ENCODE measurements around the gene RPL23.

Gene RPL23

DNA sequence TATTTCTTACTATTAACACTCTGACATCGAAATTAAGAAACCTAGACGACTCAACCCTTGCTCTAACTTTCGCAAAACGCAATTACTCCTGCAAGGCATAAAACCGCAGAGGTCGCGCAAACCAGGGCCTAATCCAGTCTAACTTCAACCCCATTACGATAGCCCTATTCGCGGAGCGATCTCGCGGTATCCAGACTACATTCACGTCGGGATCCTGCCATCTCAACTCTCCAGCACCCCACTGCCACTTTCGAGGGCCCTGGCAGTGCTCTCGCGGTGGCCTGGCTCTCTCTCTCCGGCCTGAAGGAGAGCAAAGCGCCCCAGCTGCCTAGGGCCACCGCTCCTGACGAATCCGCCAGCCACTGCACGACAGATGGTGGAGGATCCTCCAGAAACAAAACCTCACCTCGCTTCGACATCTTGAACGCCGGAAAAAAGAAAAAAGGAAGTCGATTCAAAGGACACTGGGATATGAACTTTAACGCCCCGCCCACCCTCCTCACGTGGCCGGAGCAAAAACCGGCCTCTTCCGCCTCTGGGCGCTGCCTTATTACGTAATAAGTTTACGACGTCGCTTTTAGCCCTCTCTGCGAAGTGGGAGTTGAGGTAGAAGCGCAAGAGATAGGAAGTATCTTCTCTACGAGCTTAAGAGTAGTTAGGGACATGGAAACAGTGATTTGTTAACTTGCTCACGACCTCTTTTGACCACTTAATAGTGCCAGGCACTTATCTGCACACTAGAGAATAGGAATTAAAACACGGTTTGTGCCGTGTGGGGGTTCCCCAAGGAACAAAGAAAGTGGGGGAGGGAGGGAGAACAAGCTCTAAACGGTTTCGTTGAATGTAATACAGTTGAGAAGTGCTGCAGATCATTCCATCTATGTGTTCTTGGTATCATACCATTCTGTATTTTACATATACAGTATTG, at the start of gene RPL23:
Gene RPL23, minus strand, starts transcription at position 430 of the 928 bp plus-strand sequence. Its CDS starts 11 bp downstream, at position 419.
- DNase-seq (ENCODE audit: low read depth in 2 of 2), result peak; percentile 92 to 93

DNA sequence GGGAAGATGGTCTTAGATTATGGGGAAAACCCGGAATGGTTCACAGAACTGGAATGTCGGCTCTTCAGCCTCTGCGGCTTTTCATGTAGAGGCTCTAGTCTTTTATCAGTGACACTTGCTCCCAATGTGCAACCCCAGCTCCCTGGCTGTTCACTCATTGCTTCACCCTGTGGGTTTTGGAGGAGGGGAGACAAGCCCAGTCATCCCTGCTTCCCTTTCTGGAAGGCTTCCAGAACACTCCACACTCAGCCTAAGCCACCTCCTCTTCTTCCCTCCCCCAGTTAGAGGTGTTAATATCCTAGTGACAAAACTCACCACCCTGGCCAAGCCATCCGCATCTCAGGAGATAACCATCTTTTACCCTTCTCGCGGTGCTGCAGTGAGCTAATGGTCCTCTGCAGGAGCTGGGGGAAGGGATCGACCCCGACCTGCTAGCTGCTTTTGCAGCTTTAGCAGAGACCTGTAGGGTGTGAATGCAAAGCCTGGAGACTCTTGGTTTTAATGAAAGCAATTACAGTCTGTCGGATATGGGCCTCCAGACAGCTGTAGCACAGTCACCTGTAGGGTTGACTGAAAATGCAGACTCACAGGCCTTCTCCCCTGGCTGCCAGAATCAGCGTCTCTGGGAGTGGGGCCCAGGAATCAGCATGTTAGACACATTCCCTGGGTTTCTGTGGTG, 47.6 kb upstream of the RPL23 start:
- peak; percentile 93 for DNase-seq (ENCODE audit: low read depth in 2 of 2)

DNA sequence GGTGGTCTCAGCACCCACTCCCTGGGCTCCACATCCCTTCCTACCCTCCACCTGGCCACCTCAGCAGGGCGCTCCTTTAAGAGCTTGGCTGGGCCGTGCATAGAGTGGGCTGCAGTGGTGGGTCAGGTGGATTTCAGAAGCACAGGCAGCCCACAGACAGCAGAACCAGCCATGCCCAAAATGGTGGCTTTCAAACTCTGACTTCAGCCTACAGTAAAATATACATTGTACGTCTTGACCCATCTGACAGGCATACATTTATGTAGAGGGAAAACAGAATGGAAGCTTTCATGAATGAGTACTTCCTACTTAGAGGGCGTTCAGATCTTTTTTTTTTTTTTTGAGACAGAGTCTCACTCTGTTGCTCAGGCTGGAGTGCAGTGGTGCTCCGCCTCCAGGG, 45.9 kb upstream of the RPL23 start:
- DNase-seq (ENCODE audit: low read depth in 2 of 2), result no peak

DNA sequence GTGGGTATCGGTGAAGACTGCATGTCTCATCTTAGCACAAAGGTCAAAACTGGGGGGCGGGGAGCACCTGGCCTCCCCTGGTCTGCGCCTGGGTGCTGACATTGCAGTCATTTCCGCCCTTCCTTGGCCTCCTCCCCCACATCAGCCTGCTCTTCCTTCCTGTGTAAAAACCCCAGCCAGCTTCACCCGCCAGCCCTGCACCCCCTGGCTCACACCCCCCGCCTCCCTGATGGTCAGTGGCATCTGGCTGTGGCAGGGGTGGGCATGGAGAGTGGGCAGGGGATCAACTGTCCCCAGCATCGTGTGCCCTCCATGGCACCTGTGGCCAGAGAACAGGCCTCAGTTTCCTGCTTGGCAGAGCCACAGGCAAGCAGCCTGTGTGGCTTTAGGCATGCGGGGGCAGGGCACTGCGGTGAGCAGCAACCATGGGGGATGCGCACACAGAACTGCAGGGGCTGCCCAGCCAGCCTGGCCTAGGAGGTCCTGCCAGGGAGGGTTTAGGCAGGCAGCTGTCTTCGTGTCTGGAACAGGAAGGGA, 45.4 kb upstream of the RPL23 start:
- no peak for DNase-seq (ENCODE audit: low read depth in 2 of 2)

DNA sequence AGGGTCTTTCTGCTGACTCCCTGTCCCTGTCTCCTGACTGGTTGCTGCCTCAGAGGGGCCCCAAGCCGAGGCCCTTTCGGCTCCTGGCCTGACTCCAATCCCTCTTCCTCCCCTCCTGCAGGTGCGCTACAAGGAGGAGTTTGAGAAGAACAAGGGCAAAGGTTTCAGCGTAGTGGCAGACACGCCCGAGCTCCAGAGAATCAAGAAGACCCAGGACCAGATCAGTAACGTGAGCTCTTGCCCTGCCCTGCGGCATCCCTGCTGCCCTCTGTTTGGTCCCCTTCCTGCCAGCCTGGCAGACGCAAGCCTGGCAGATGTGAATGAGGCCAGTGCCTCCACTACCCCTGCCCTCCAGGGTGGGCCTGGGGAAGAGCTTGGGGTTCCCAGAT, 44.8 kb upstream of the RPL23 start:
- no peak for DNase-seq (ENCODE audit: low read depth in 2 of 2)

DNA sequence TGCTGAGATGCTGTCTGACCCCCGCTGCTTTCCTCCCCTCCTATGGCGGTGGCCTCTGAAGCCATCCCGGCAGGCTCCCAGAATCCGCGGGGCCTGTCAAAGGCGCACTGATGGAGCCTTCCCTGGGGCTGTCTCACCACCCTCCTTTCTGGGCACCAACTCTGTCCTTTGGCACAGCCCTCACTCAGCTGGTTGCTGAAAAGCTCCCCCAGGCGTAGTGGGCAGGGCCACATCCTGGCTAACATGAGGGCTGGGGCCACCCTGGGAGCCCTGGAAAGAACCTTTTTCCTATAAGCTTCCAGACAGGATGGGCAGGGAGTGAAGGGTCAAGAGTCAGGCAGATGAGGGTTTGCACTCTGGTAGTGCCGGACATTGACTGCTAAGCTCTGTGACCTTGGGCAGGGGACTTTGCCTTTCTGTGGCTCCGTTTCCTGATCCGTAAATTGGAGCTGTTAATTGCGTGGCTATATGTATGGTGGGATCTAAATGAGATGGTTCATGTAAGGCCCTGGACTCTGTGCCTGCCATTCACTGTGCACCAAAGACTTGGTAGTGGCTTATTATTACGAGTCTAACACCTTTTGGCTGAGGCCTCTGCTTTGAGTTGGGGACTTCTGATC, 44.3 kb upstream of the RPL23 start:
- DNase-seq (ENCODE audit: low read depth in 2 of 2), result no peak

DNA sequence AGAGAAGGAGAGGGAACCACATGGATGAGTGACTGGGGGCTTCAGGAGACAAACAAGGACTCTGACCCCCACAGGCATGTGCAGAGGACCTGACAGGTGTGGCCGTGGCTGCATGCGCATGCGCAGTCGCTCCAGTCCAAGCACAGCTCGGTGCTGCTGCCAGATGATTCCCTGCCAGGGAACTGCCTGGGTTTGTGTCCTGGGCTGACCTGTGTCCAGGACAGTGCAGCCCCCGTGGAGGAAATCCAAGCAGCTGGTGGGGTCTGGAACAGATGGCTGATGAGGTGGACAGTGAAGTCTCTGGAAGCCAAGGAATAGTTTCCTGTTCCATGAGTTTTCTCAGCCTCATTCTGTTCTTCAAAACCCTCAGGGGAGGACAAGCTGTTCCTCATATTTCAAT, 43.7 kb upstream of the RPL23 start:
- DNase-seq (ENCODE audit: low read depth in 2 of 2), result no peak

DNA sequence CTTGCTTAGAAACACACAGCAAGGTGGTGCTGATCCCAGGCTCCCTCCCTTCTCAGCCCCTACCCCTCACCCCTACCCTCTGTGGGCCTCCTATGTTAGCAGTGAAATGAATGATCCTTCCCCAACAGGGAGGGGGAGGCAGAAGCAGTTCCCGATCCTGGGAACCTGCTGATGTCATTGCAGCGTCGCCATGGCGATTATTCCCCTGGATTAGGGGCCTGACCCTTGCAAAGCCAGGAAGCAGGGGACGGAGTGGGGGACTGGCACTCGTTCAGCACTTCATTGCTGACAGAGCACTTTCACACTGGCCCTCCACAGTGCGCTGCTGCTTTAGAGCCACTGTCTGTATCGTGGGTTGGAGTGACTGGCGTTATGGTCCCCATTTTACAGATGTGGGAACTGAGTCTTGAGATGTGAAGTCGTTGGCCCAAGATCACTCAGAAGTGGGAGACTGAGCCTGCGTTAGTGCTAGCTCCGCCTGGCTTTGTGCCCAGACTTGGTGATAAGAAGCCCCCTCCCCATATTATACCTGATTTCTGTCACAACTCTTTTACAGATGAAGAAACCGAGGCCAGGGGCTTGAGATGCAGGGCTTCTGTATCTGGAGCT, 42.9 kb upstream of the RPL23 start:
- DNase-seq (ENCODE audit: low read depth in 2 of 2), result no peak

DNA sequence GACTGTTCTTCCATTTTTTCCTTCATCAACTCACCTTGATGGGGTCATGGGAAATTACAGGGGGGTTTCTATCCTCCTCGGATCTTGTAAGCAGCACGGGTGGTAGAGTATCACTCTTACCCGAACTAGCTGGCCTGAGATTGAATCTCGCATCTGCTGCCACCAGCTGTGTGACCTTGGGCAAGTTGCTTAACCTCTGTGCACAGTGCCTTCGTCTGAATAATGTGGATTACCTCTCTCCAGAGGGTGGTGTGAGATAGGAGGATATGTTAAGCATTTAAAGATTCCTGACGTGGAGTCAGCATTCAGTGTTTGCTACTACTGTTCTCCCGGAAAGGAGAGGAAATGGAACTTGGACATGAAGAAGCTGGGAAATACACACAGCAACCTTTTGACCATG, 40.8 kb upstream of the RPL23 start:
- no peak for DNase-seq (ENCODE audit: low read depth in 2 of 2)

DNA sequence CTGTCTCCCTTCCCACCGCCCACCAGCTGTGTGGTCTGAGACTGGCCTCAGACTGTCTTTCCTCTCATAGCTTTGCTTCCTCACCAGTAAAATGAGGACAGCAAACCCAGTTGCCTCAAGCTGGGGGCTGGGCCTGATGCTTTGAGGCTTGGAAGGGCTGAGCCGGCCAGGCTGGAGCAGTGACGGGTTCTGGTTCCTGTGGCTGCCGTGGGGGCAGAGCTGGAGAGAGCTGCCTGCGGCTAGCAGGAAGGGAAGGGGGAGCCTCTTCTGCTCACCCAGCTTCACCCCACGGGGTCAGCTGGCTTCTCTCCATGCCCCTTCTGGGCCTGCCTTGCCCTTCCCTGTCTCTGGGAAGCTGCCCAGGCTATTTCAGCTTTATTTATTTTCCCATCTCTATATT, 40.1 kb upstream of the RPL23 start:
- DNase-seq (ENCODE audit: low read depth in 2 of 2), result no peak

DNA sequence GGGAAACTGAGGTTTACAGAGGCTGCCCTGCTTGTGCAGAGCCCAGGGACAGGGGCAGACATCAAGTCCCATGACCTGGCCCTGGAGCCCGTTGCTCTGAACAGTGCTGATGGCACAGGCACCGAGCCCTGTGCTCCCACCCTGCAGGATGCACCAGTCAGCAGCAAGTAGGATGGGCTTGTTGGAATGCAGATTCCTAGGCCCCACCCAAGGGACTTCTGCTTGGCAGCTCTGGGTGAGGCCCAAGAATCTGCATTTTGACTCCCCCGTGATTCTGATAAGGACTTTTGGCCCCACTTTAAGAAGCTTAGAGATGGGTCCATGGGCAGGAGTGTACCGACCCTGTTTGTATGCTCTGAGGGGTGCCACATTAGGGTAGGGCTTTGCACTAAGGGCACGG, 39.6 kb upstream of the RPL23 start:
- no peak for DNase-seq (ENCODE audit: low read depth in 2 of 2)

DNA sequence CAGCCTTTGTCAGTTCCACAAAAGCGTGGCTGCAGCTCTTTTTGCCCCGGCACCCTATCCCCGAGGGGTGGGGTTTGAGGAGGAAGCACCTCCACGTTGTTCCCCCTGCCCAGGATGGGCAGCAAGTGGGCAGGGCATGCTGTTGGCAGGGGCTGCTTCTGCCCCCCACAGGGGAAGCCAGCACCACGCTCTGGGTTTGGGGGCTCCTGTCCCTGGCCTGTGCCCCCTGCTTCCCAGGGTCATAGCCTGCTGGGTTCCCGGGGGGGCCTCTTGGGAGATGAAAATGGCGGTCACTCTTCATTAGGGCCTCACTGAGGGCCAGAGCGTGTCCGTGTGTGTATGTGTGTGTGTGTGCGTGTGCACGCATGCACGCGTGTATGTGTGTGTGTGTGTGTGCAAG, 39.1 kb upstream of the RPL23 start:
- no peak for DNase-seq (ENCODE audit: low read depth in 2 of 2)

DNA sequence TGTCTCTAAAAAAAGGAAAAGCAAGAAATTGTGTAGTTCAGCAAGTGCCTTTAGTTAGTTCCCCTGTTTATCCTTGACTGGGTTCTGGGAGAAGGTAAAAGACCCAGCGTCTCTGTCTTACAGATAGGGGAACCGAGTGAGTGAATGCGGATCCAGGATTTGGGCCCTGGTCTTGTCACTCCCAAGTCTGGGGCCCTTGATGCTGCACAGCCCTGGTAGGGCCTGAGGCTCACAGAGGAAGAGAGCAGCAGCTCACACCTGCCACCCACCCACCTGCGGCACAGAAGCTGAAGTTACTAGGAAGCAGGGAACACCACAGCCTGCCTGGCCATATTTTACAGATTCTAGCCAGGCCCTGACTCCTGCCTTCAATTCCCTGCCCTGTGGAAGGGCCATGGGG, 38.6 kb upstream of the RPL23 start:
- DNase-seq (ENCODE audit: low read depth in 2 of 2), result no peak

DNA sequence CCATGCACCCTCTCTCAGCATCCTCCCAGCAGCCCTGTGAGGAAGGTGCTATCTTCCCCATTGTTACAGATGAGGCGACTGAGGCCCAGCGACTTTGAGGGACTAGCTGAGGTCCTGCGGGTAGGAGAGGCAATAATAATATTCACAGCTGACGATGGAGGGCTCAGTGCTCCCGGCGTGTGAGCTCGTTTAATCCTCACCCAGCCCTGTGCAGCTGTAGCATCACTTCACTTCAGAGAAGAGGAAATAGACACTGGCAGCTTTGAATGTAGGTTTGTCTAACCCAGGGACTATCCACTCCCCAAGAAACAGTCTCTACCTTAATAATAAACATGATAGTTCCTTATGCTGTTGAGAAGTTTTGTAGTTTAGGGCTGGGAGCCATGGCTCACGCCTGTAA, 37.9 kb upstream of the RPL23 start:
- no peak for DNase-seq (ENCODE audit: low read depth in 2 of 2)

DNA sequence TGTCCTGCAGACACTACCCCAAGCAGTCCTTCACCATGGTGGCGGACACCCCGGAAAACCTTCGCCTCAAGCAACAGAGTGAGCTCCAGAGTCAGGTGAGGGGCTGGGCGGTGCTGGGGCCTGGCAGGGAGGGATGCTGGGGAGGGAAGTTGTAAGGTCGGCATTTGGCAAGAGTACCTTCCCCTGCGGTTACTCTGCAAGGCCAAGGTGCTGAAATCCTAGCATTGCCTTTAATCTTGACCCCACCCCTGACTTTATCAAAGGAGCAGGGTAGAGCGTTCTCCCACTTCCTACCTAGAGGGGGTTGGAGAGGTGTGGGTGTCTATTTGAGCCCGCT, 36.9 kb upstream of the RPL23 start:
- DNase-seq (ENCODE audit: low read depth in 2 of 2), result no peak

DNA sequence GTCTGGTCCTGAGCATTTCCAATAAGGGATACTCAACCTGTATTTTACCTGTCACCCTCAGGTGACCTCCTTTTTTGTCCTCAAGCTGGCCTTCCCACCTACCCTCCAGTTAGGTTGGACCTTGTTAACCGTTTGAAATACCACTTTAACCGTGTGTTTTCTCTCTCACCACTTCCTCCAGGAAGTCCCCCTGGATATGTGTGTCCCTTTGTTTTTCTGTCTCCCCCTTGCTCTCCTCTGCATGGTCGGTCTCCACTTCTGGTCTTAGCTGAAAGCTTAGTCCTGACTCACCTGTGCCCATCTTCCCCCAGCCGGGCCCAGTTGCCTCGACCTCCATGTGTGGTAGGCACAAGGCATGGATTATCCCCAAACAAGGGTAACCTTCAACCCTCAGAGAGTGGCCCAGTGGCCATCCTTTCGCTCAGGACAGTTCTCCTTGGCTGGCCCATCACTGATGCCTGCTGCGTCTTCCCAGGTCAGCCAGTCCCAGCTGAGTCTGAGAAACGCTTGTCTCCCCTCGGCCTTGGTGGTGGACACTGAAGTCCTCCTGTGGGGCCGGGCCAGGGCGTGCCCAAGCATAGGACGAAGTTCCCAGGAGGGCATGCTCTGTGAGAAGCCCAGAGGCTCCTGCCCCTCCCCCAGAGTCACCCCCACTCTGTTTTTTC, 36.4 kb upstream of the RPL23 start:
- DNase-seq (ENCODE audit: low read depth in 2 of 2), result no peak

DNA sequence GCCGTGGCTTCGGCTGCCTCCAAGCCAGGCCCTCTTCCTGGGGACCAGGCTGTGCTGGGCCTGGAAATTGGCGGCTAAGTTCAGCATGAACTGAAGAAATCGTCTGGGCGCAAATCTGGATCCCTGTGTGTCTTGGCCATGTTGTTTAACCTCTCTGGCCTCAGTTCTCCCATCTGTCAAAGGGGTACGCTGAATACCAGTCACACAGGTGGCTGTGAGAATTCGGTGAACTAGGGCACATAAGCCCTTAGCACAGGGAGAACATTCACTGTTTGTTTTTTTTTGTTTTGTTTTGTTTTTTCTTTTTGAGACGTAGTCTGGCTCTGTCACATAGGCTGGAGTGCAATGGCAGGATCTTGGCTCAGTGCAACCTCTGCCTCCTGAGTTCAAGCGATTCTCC, 35.3 kb upstream of the RPL23 start:
- DNase-seq (ENCODE audit: low read depth in 2 of 2), result no peak

DNA sequence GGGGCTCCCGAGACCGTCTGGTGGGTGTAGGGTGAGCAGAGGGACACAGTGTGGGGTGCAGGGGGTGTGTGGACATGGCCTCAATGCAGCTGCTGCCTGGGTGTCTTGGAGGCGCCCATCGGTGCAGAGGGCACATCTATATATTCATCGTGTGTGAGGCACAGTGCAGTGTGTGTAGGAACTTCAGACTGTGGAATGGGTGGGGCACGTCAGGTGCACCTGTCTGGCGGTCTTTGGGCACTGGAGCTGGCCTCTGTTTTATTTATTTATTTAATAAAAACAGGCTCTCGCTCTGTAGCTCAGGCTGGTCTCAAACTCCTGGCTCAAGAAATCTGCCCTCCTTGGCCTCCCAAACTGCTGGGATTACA, 33.1 kb upstream of the RPL23 start:
- DNase-seq (ENCODE audit: low read depth in 2 of 2), result no peak

DNA sequence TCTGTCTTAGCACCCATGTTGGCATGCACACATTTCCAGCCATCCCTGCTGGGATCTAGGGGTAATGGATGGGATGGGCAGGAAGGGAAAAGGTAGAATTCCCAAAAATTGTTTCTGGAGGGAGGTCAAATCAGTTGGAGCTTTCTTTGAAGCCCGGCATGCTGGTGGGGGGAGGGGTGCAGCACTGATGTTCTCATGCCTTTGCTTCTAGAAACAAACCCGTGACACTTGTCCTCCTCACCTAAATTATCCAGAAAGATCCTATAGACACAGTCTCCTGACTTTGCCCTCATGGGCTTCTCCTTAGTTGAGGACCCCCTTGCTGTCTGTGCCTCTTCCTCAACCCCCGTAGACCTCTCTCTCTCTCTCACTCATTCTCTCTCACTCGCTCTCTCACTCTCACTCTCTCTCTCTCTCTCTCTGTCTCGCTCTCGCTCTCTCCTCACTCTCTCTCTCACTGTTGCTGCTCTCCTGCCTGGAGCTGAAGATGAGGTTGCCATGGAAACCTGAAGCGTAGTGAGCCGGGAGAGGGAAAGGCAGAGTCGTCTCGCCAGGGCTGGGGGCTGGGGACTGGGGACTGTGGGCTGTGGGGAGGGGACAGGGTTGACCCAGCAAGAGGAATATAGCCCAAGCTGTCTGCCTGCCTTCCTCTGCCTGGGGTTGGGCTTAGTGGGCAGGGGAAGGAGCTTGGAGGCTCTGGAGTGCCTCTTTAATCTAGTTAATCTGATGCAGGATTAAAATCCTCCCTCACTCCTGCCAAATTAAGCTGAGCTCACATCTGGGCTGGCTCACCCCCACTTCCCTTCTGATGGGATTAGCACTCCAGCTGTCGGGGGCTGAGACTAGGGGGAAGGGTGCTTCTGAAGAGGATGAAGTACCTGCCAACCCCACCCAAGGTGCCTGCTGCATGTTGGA, 32.5 kb upstream of the RPL23 start:
- DNase-seq (ENCODE audit: low read depth in 2 of 2), result no peak

DNA sequence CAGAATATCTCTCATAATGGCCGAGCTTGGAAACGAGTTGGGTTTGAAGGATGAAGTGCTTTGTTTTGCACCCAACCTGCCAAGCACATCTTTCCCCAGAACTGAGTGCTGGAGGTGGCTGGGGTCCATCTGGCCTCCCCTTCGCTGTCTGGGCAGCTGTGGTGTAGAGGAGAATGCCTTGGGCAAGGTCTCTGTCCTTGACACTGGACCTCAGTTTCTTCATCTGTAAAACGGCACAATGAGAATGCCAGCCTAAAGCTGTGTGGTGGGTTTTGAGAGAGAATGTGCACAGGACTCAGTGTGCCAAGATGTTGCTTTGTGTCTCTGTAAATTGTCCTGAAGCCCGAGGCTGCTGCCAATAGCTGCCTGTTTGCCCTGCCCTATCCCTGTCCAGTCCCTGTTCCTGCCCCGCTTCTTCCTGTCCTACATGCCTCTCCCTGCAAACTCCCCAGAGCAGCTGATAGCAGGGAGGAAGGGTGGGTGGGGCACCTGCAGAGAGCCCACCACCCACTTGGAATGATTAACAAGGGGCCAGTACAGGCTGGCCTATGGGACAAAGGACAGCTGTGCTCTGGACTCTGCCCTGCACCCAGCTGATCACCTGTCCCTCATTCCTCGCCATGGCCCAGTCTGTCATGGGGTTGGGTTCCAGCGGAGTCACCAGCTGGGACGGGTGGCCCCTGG, 31.7 kb upstream of the RPL23 start:
- DNase-seq (ENCODE audit: low read depth in 2 of 2), result no peak
